Measurements from ENCODE around the gene TRIM2.

TRIM2 gene

GRCh38 chr4:153290134-153290533 lies 85.9 kb downstream of the TRIM2 start:
- no peak for DNase-seq

DNA sequence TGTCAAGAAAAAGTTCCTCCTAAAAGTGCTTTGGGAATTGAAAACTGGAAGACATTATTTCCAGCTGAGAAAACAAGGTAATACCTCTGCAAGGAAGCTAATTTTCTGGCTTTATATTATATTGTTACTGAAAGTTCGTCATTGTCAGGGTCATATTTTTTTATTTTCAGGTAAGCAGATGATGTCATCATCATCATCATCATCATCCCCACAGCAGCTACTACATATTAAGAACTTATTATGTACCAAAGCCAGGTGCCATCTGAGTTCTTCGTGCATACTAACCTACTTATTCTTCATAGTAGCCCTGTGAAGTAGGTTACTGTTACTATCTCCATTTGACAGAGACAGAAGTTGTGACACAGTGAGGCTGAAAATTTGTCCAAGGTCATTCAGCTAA lies 87.3 kb downstream of the TRIM2 start:
- DNase-seq = no peak

GRCh38 chr4:153292897-153293741 lies 88.9 kb downstream of the TRIM2 start:
- no peak for DNase-seq

GRCh38 chr4:153293742-153294057 lies 89.5 kb downstream of the TRIM2 start:
- no peak for DNase-seq

- DNase-seq = no peak
Measured at GRCh38 chr4:153294631-153295030, 90.4 kb downstream of the TRIM2 start.

DNA sequence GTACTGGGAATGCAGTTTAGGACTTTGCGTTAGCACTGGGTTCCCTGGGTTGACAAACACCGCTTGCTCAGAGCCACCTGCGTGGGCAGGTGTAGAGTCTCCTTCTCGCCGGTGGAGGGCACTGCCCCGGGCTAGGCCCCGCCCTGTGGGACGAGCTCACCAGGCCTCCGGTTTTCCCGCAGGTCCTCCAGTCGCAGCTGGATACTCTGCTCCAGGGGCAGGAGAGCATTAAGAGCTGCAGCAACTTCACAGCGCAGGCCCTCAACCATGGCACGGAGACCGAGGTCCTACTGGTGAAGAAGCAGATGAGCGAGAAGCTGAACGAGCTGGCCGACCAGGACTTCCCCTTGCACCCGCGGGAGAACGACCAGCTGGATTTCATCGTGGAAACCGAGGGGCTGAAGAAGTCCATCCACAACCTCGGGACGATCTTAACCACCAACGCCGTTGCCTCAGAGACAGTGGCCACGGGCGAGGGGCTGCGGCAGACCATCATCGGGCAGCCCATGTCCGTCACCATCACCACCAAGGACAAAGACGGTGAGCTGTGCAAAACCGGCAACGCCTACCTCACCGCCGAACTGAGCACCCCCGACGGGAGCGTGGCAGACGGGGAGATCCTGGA lies 91.0 kb downstream of the TRIM2 start:
- DNase-seq = no peak

GRCh38 chr4:153296040-153296823 lies 92.0 kb downstream of the TRIM2 start:
- DNase-seq = no peak

GRCh38 chr4:153297116-153297515 lies 92.9 kb downstream of the TRIM2 start:
- DNase-seq = no peak

- no peak for DNase-seq
Measured at GRCh38 chr4:153310793-153311192, 106.5 kb downstream of the TRIM2 start.

DNA sequence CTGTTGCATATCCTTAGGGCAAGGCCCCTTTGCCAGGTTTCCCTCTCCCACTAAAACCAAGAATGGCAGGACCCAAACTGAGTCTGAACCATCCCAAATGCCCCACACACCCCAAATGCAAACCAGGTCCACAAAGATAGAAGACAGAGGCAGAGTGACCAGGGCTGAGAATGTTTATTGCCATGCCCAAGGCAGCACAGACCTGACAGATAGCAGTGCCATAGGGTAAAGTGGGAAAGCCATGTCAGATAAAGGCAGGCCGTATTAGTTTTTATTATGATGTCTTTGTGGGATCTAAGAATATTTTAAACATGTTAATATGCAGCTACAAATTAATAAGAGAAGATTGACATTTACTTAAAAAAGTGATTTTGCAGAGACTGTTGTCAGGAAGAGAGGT lies 110.7 kb downstream of the TRIM2 start:
- DNase-seq = no peak

DNA sequence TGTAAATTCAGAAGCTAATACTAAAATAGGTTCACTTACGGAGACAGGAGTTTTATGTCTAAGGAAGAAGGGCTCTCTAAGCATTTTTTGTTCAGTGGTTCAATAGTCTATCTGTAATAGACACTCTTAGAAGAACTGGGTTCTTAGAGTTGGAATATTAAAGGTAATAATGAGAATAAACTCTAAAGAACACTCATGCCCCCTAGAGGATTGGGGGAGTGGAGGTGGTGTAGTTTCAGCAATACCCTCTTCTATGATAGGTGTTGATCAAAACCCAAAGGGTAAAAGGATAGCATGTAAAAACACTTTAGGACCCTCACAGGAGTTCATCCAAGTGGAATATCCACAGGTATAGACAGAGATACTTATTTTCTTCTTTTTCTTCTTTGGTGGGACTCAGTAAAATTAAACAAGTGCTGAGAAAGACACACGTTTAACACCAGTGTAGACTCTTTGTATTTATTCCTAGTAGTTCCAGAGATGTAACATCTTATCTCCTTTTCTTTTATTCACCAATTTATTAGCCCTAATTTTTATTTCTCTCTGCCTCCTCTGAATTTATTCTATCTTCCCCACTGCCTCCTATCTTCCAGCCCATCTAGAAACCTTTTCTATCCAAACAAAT lies 114.6 kb downstream of the TRIM2 start:
- DNase-seq = peak in 1 of 2 donors; percentile 54

- no peak for DNase-seq
Measured at GRCh38 chr4:153322791-153323190, 118.5 kb downstream of the TRIM2 start.

GRCh38 chr4:153324046-153324445 lies 119.8 kb downstream of the TRIM2 start:
- DNase-seq = no peak

GRCh38 chr4:153325558-153325957 lies 121.3 kb downstream of the TRIM2 start:
- DNase-seq = no peak

DNA sequence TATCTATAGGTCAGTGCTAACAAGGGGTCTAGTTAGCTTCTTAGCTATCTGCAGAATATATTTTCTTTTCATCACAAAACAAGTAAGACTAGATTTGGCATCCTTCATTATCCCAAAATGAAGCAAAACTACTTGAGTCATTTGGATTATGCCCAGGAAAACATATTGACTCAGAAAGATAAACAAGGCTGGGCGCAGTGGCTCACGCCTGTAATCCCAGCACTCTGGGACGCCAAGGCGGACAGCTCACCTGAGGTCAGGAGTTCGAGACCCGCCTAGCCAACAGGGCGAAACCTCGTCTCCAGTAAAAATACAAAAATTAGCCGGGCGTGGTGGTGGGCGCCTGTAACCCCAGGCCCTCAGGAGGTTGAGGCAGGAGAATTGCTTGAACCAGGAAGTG lies 122.3 kb downstream of the TRIM2 start:
- no peak for DNase-seq

- DNase-seq = no peak
Measured at GRCh38 chr4:153327247-153327646, 123.0 kb downstream of the TRIM2 start.

GRCh38 chr4:153332936-153333335 lies 128.7 kb downstream of the TRIM2 start:
- no peak for DNase-seq

- no peak for DNase-seq
Measured at GRCh38 chr4:153333874-153334273, 129.6 kb downstream of the TRIM2 start.

DNA sequence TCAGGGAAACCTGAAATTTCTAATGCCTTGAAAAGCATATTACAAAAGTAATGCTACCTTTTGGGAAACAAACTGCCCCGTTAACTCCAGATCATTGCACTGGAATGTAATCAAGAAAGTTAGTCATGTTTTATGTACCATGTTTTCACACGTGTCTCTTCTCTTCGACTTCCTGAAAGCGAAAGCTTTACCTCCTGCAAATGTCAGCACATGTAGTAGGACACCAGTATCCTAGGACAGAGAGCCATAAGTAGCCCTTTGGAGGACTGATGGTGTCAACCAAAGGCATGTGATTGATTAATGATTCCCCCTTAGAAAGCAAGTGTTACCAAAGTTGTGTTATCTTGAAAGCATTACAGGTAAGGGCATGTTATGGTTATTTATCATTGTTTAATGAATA lies 131.4 kb downstream of the TRIM2 start:
- no peak for DNase-seq

GRCh38 chr4:153337686-153338085 lies 133.4 kb downstream of the TRIM2 start:
- DNase-seq = no peak

DNA sequence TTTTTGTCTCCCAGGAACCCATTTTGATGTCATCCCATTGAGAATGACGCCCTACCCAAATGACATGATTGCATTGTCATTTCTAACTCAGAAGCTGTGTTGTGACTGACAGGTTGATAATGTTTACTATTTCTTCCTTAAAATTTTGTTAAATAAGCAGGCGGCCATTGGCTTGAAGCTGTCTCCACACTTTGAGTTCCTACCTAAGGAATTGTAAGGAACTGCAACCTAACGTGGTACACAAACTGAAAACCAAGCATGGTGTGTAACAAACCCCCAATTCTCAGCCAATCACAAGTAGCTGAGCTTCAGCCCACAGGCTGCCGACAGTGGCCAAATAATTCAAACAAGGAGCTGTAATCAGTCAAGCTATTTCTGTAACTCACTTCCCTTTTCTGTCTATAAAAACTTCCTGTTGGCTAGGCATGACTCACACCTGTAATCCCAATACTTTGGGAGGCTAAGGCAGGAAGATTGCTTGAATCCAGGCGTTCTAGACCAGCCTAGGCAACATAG lies 137.4 kb downstream of the TRIM2 start:
- no peak for DNase-seq

DNA sequence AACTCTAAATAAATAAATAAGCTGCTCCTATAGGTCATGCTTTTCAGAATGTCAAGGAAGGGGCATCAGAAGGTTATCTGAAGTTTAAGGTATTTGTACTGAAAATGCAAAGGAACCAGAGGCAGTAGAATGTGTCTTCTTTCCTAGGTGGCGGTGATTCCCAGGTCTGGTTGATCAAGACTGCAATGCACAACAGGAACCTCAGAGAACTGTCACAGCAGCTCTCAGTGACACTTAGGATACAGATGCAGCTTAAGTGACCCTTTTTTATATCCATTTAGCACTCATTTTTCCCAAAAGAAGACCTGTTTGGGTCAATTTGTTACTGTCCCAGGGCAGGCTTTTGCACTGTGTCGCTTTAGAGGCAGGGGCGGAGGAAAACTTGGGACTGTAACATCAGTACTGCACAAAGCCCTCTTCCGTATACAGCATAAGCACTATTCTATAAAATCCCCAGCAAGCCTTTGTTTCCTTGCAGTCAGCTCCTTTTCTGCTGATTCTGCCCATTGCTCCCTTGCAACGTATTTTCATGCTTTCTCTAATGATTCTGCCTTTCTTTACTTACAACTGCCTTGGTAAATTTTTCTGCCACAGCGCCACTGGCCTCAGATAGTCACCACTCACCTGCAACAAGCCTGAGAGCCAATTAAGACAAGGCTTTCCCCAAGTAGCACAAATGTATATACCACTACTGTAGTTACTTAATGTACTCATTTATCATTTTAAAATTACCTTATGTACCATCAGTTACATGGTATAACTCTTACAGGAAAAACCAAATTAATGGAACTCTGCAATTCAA lies 138.7 kb downstream of the TRIM2 start:
- DNase-seq = no peak
